ENCODE data around the gene RNF8.

GRCh38 chr6:37399795-37400490, 46.2 kb downstream of the RNF8 start:
- TF ChIP-seq POLR2AphosphoS5 (IDR thresholded peaks at IDR 0.05): no peak
- no peak for TF ChIP-seq CTCF (IDR thresholded peaks at IDR 0.05)
- TF ChIP-seq EP300 (IDR thresholded peaks at IDR 0.05; ENCODE audit: low read depth): no peak
- TF ChIP-seq POLR2A (IDR thresholded peaks at IDR 0.05): no peak

Measured in transverse colon (tissue), 4 donors.